ENCODE data around the gene ADGRD1. TPM values are rescaled to one million over a fixed set of nuclear protein-coding genes. Genes with fewer than 3 reads are reported as not detected.
"Not testable (repeated sequence)": the region's sequence is repeated elsewhere in the genome, so short reads cannot be mapped to it uniquely, and the experiment has no call there.

The ADGRD1 gene
- total RNA-seq, 4 donors from 2014 or later: 28.2 to 52.4 (median 41.8) TPM

DNA sequence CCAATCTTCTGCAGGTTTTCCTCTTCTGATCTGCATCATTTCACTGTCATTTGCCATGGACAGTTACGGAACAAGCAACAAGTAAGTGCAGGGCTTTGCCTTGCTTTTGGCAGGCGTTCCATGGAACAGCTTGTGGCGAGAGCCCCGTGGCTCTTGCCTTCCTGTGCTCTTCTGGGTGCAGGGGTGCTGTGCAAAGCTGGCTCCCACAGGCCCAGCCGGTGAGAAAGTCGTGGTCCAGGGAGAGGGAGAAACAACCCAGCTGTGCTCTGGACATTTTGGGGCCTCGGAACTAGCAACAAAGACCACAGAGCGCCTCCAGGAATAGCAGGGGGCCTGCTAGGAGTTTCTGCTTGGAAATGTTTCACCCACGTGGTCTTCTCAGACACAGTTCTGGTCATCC lies 164.7 kb downstream of the ADGRD1 start:
- WGBS: 81% methylated on average over 8 of the region's 9 CpGs
- Histone ChIP-seq H3K9me3 (no peaks in the 10 kb centered on the region), H3K4me1 (peaks cover 9 to 22% (median 16%) of the 10 kb centered on the region in 4 donors), H3K36me3 (peaks cover 0 to 73% (median 43%) of the 10 kb centered on the region in 4 donors), H3K27ac (replicated peaks in 1 of 4) (no peak overlapping the region), H3K27me3 (no peaks in the 10 kb centered on the region), H3K4me3 (no peak overlapping the region)
- intact Hi-C loops (cut with DNase I): no loop called here
- DNase-seq (ENCODE audit: extremely low spot score): no peak
- TF ChIP-seq CTCF (IDR thresholded peaks at IDR 0.05): no peak
- no peak for TF ChIP-seq EP300 (IDR thresholded peaks at IDR 0.05)
- TF ChIP-seq POLR2AphosphoS5 (IDR thresholded peaks at IDR 0.05): no peak
- no peak for TF ChIP-seq POLR2A (IDR thresholded peaks at IDR 0.05; ENCODE audit: low read depth)

- intact Hi-C loops (cut with DNase I): not testable (repeated sequence)
Measured at GRCh38 chr12:131119345-131119744, 165.6 kb downstream of the ADGRD1 start.

DNA sequence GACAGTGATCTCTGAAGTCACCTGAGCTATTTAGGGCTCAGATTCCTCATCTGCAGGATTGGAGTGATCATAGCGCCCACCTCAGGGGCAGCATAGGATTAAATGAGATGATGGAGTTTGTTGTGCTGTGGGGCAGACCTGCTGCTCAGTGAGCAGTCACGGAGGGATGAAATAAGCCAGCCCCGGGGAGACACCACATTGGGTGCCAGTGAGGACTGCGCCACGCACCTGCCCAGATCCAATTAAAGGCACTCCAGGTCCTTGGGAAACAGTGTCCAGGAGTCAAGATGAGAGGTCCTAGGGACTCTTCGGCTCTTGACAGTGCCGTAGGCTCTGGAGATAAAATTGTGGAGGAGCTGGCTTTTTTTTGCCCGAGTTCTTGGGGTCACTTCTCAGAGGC lies 166.2 kb downstream of the ADGRD1 start:
- no peak for DNase-seq (ENCODE audit: extremely low spot score)
- TF ChIP-seq POLR2AphosphoS5 (IDR thresholded peaks at IDR 0.05) (no peak), POLR2A (IDR thresholded peaks at IDR 0.05; ENCODE audit: low read depth) (no peak)
- WGBS: 91% methylated on average over 8 of the region's 8 CpGs
- Histone ChIP-seq H3K27me3 (no peaks in the 10 kb centered on the region), H3K4me3 (no peak overlapping the region), H3K9me3 (no peaks in the 10 kb centered on the region), H3K4me1 (peaks cover 0 to 17% (median 13%) of the 10 kb centered on the region in 4 donors), H3K36me3 (peaks cover 0 to 66% (median 37%) of the 10 kb centered on the region in 4 donors), H3K27ac (replicated peaks in 1 of 4) (no peak overlapping the region)
- intact Hi-C loops (cut with DNase I): no loop called here

More at GRCh38 chr12:131119345-131119744, 165.6 kb downstream of the ADGRD1 start:
- peaks cover 0 to 66% (median 37%) of the 10 kb centered on the region in 4 donors for H3K36me3 ChIP-seq
- H3K9me3 ChIP-seq; DNase-seq (ENCODE audit: extremely low spot score); H3K27ac ChIP-seq (replicated peaks in 1 of 4); H3K27me3 ChIP-seq; H3K4me3 ChIP-seq: not testable (repeated sequence)
- 91% methylated on average over 8 of the region's 8 CpGs for WGBS
- peaks cover 3 to 20% (median 14%) of the 10 kb centered on the region in 4 donors for H3K4me1 ChIP-seq

GRCh38 chr12:131120831-131121271 lies 167.1 kb downstream of the ADGRD1 start:
- Histone ChIP-seq H3K4me1 (peaks cover 0 to 15% (median 9%) of the 10 kb centered on the region in 4 donors), H3K9me3 (no peaks in the 10 kb centered on the region), H3K27ac (replicated peaks in 1 of 4) (no peak overlapping the region), H3K36me3 (peaks cover 0 to 57% (median 31%) of the 10 kb centered on the region in 4 donors), H3K27me3 (no peaks in the 10 kb centered on the region), H3K4me3 (no peak overlapping the region)
- TF ChIP-seq EP300 (IDR thresholded peaks at IDR 0.05) (no peak), CTCF (IDR thresholded peaks at IDR 0.05) (no peak), POLR2AphosphoS5 (IDR thresholded peaks at IDR 0.05) (no peak), POLR2A (IDR thresholded peaks at IDR 0.05; ENCODE audit: low read depth) (no peak)
- WGBS: 85% methylated on average over 20 of the region's 25 CpGs
- no peak for DNase-seq (ENCODE audit: extremely low spot score)
- intact Hi-C loops (cut with DNase I): no loop called here

- TF ChIP-seq POLR2A (IDR thresholded peaks at IDR 0.05; ENCODE audit: low read depth): no peak
- no peak for TF ChIP-seq CTCF (IDR thresholded peaks at IDR 0.05)
- TF ChIP-seq EP300 (IDR thresholded peaks at IDR 0.05): no peak
- no peak for TF ChIP-seq POLR2AphosphoS5 (IDR thresholded peaks at IDR 0.05)
- Histone ChIP-seq H3K9me3 (no peaks in the 10 kb centered on the region), H3K4me3 (no peak overlapping the region), H3K27me3 (no peaks in the 10 kb centered on the region), H3K36me3 (peaks cover 0 to 51% (median 31%) of the 10 kb centered on the region in 4 donors), H3K27ac (replicated peaks in 1 of 4) (no peak overlapping the region), H3K4me1 (peaks cover 0 to 6% (median 0%) of the 10 kb centered on the region in 4 donors)
- DNase-seq (ENCODE audit: extremely low spot score): no peak
- 91% methylated on average over 17 of the region's 30 CpGs for WGBS
- intact Hi-C loops (cut with DNase I): no loop called here
Measured at GRCh38 chr12:131121705-131122405, 168.1 kb downstream of the ADGRD1 start.

Measured in esophagus muscularis mucosa (tissue), 4 donors.